ENCODE results near the gene ROBO1. TPM values are rescaled to one million over a fixed set of nuclear protein-coding genes. Genes with fewer than 3 reads are reported as not detected.

ROBO1 gene
- total RNA-seq, 2 experiments from 2014 or later: 0.12 to 0.20 TPM

GRCh38 chr3:79414806-79415205, 353.0 kb downstream of the ROBO1 start:
- DNase-seq: no peak
- no peak overlapping the region for H3K4me3 Mint-ChIP-seq
- peaks cover 5% of the 10 kb centered on the region for H3K9me3 Mint-ChIP-seq
- H3K27ac Mint-ChIP-seq: no peak overlapping the region
- no peaks in the 10 kb centered on the region for H3K27me3 Mint-ChIP-seq (ENCODE audit: low read depth)
- no peaks in the 10 kb centered on the region for H3K36me3 Mint-ChIP-seq (ENCODE audit: low read depth)
- no peaks in the 10 kb centered on the region for H3K4me1 Mint-ChIP-seq (ENCODE audit: low read depth)
- intact Hi-C loops (cut with micrococcal nuclease): no loop called here
- CTCF ChIA-PET: no interaction called here

- Mint-ChIP-seq H3K27me3 (ENCODE audit: low read depth) (no peaks in the 10 kb centered on the region), H3K4me3 (no peak overlapping the region), H3K4me1 (ENCODE audit: low read depth) (no peaks in the 10 kb centered on the region), H3K36me3 (ENCODE audit: low read depth) (no peaks in the 10 kb centered on the region), H3K9me3 (peaks cover 5% of the 10 kb centered on the region), H3K27ac (no peak overlapping the region)
- intact Hi-C loops (cut with micrococcal nuclease): no loop called here
- CTCF ChIA-PET: no interaction called here
- no peak for DNase-seq
These were observed 353.8 kb downstream of the ROBO1 start for GRCh38 chr3:79414035-79414434.

GRCh38 chr3:79412537-79412936, 355.3 kb downstream of the ROBO1 start:
- CTCF ChIA-PET: interaction anchor here (0.6 kb wide), 1 partner anchor 62 kb away, joined by 3 read pairs; no protein-coding TSS in a partner anchor
- H3K4me3 Mint-ChIP-seq: no peak overlapping the region
- no peaks in the 10 kb centered on the region for H3K36me3 Mint-ChIP-seq (ENCODE audit: low read depth)
- intact Hi-C loops (cut with micrococcal nuclease): no loop called here
- no peak for DNase-seq
- H3K27ac Mint-ChIP-seq: no peak overlapping the region
- no peaks in the 10 kb centered on the region for H3K27me3 Mint-ChIP-seq (ENCODE audit: low read depth)
- no peaks in the 10 kb centered on the region for H3K4me1 Mint-ChIP-seq (ENCODE audit: low read depth)
- H3K9me3 Mint-ChIP-seq: peaks cover 2% of the 10 kb centered on the region

GRCh38 chr3:79410617-79411016, 357.2 kb downstream of the ROBO1 start:
- H3K27me3 Mint-ChIP-seq (ENCODE audit: low read depth): no peaks in the 10 kb centered on the region
- intact Hi-C loops (cut with micrococcal nuclease): no loop called here

GRCh38 chr3:79410136-79410535, 357.7 kb downstream of the ROBO1 start:
- Mint-ChIP-seq H3K36me3 (ENCODE audit: low read depth) (no peaks in the 10 kb centered on the region), H3K4me1 (ENCODE audit: low read depth) (no peaks in the 10 kb centered on the region), H3K27ac (no peak overlapping the region), H3K27me3 (ENCODE audit: low read depth) (no peaks in the 10 kb centered on the region), H3K4me3 (no peak overlapping the region), H3K9me3 (no peaks in the 10 kb centered on the region)
- CTCF ChIA-PET: no interaction called here
- intact Hi-C loops (cut with micrococcal nuclease): no loop called here
- DNase-seq: no peak

More at GRCh38 chr3:79410617-79411016, 357.2 kb downstream of the ROBO1 start:
- no peak overlapping the region for H3K27ac Mint-ChIP-seq
- CTCF ChIA-PET: no interaction called here
- no peak for DNase-seq
- H3K4me3 Mint-ChIP-seq: no peak overlapping the region
- no peaks in the 10 kb centered on the region for H3K36me3 Mint-ChIP-seq (ENCODE audit: low read depth)
- no peaks in the 10 kb centered on the region for H3K4me1 Mint-ChIP-seq (ENCODE audit: low read depth)
- H3K9me3 Mint-ChIP-seq: no peaks in the 10 kb centered on the region

GRCh38 chr3:79406175-79406574, 361.6 kb downstream of the ROBO1 start:
- Mint-ChIP-seq H3K9me3 (no peaks in the 10 kb centered on the region), H3K4me3 (no peak overlapping the region)
- CTCF ChIA-PET: no interaction called here

GRCh38 chr3:79405183-79405582, 362.6 kb downstream of the ROBO1 start:
- H3K9me3 Mint-ChIP-seq: peaks cover under 1% of the 10 kb centered on the region
- H3K36me3 Mint-ChIP-seq (ENCODE audit: low read depth): no peaks in the 10 kb centered on the region
- DNase-seq: no peak
- intact Hi-C loops (cut with micrococcal nuclease): no loop called here
- no peaks in the 10 kb centered on the region for H3K27me3 Mint-ChIP-seq (ENCODE audit: low read depth)
- CTCF ChIA-PET: no interaction called here
- no peak overlapping the region for H3K27ac Mint-ChIP-seq
- no peak overlapping the region for H3K4me3 Mint-ChIP-seq
- H3K4me1 Mint-ChIP-seq (ENCODE audit: low read depth): no peaks in the 10 kb centered on the region

More at GRCh38 chr3:79406175-79406574, 361.6 kb downstream of the ROBO1 start:
- intact Hi-C loops (cut with micrococcal nuclease): no loop called here
- no peaks in the 10 kb centered on the region for H3K36me3 Mint-ChIP-seq (ENCODE audit: low read depth)
- H3K27me3 Mint-ChIP-seq (ENCODE audit: low read depth): no peaks in the 10 kb centered on the region
- no peak for DNase-seq
- no peaks in the 10 kb centered on the region for H3K4me1 Mint-ChIP-seq (ENCODE audit: low read depth)
- no peak overlapping the region for H3K27ac Mint-ChIP-seq

GRCh38 chr3:79396595-79396994, 371.2 kb downstream of the ROBO1 start:
- Mint-ChIP-seq H3K27me3 (ENCODE audit: low read depth) (no peaks in the 10 kb centered on the region), H3K4me1 (ENCODE audit: low read depth) (no peaks in the 10 kb centered on the region), H3K36me3 (ENCODE audit: low read depth) (no peaks in the 10 kb centered on the region), H3K27ac (no peak overlapping the region), H3K9me3 (peaks cover 5% of the 10 kb centered on the region), H3K4me3 (no peak overlapping the region)
- no peak for DNase-seq
- intact Hi-C loops (cut with micrococcal nuclease): no loop called here
- CTCF ChIA-PET: no interaction called here

- Mint-ChIP-seq H3K9me3 (peaks cover 12% of the 10 kb centered on the region), H3K4me1 (ENCODE audit: low read depth) (no peaks in the 10 kb centered on the region), H3K27ac (no peak overlapping the region), H3K4me3 (no peak overlapping the region), H3K27me3 (ENCODE audit: low read depth) (no peaks in the 10 kb centered on the region), H3K36me3 (ENCODE audit: low read depth) (no peaks in the 10 kb centered on the region)
- DNase-seq: no peak
- CTCF ChIA-PET: no interaction called here
- intact Hi-C loops (cut with micrococcal nuclease): no loop called here
These were observed 375.3 kb downstream of the ROBO1 start for GRCh38 chr3:79392479-79392878.

GRCh38 chr3:79390352-79390751, 377.4 kb downstream of the ROBO1 start:
- H3K27ac Mint-ChIP-seq: no peak overlapping the region
- peaks cover 12% of the 10 kb centered on the region for H3K9me3 Mint-ChIP-seq
- H3K27me3 Mint-ChIP-seq (ENCODE audit: low read depth): no peaks in the 10 kb centered on the region
- H3K4me1 Mint-ChIP-seq (ENCODE audit: low read depth): no peaks in the 10 kb centered on the region
- CTCF ChIA-PET: interaction anchor here (0.5 kb wide), 1 partner anchor 28 kb away, joined by 3 read pairs; no protein-coding TSS in a partner anchor
- H3K4me3 Mint-ChIP-seq: no peak overlapping the region
- H3K36me3 Mint-ChIP-seq (ENCODE audit: low read depth): no peaks in the 10 kb centered on the region
- intact Hi-C loops (cut with micrococcal nuclease): no loop called here
- no peak for DNase-seq

- Mint-ChIP-seq H3K27me3 (ENCODE audit: low read depth) (no peaks in the 10 kb centered on the region), H3K36me3 (ENCODE audit: low read depth) (no peaks in the 10 kb centered on the region), H3K9me3 (peaks cover 5% of the 10 kb centered on the region), H3K4me3 (no peak overlapping the region), H3K27ac (no peak overlapping the region), H3K4me1 (ENCODE audit: low read depth) (no peaks in the 10 kb centered on the region)
- CTCF ChIA-PET: no interaction called here
- no peak for DNase-seq
- intact Hi-C loops (cut with micrococcal nuclease): no loop called here
These were observed 382.6 kb downstream of the ROBO1 start for GRCh38 chr3:79385211-79385610.

- no peaks in the 10 kb centered on the region for H3K36me3 Mint-ChIP-seq (ENCODE audit: low read depth)
These were observed 384.3 kb downstream of the ROBO1 start for GRCh38 chr3:79383402-79384012.

GRCh38 chr3:79380581-79380980, 387.2 kb downstream of the ROBO1 start:
- no peak for DNase-seq
- peaks cover 4% of the 10 kb centered on the region for H3K9me3 Mint-ChIP-seq
- no peak overlapping the region for H3K27ac Mint-ChIP-seq
- no peaks in the 10 kb centered on the region for H3K4me1 Mint-ChIP-seq (ENCODE audit: low read depth)
- no peak overlapping the region for H3K4me3 Mint-ChIP-seq
- no peaks in the 10 kb centered on the region for H3K27me3 Mint-ChIP-seq (ENCODE audit: low read depth)
- intact Hi-C loops (cut with micrococcal nuclease): no loop called here
- no peaks in the 10 kb centered on the region for H3K36me3 Mint-ChIP-seq (ENCODE audit: low read depth)
- CTCF ChIA-PET: no interaction called here

More at GRCh38 chr3:79383402-79384012, 384.3 kb downstream of the ROBO1 start:
- no peaks in the 10 kb centered on the region for H3K4me1 Mint-ChIP-seq (ENCODE audit: low read depth)
- H3K27ac Mint-ChIP-seq: no peak overlapping the region
- CTCF ChIA-PET: no interaction called here
- H3K4me3 Mint-ChIP-seq: no peak overlapping the region
- no peak for DNase-seq
- intact Hi-C loops (cut with micrococcal nuclease): no loop called here
- H3K27me3 Mint-ChIP-seq (ENCODE audit: low read depth): no peaks in the 10 kb centered on the region
- H3K9me3 Mint-ChIP-seq: peaks cover 4% of the 10 kb centered on the region

All from activated naive CD4-positive, alpha-beta T cell treated with anti-CD3 and anti-CD28 coated beads for 36 hours (primary cell).